Mononuclear cell (primary cell): Measurements from ENCODE around the gene ABCC8. TPM values are rescaled to one million over a fixed set of nuclear protein-coding genes. Genes with fewer than 3 reads are reported as not detected.
"Not testable (repeated sequence)": the region's sequence is repeated elsewhere in the genome, so short reads cannot be mapped to it uniquely, and the experiment has no call there.

Experiments used
- H3K27me3 ChIP-seq: 2 replicates; pipeline ENCODE4 v1.6.0; 2011; ENCODE audit warnings: low read length, control low read depth; ENCODE audit not compliant: insufficient read depth
- H3K4me1 ChIP-seq: 2 replicates; pipeline ENCODE4 v1.5.1; 2011; ENCODE audit warnings: mild to moderate bottlenecking, low read length, control low read depth; ENCODE audit not compliant: insufficient read depth
- H3K4me3 ChIP-seq: 2 replicates; pipeline ENCODE4 v1.5.1; 2011; ENCODE audit warnings: mild to moderate bottlenecking, low read length, moderate library complexity
- H3K9me3 ChIP-seq: 2 replicates; pipeline ENCODE4 v1.5.1; 2011; ENCODE audit warnings: low read depth, mild to moderate bottlenecking, control low read depth, low read length
- total RNA-seq: library from RNA; depleted of rRNA; stranded (reverse); fragments of >200 nt; gene quantifications from one replicate; pipeline ENCODE4 v1.2.3, GENCODE V29; 2012

The ABCC8 gene
- total RNA-seq, 1 donor = under 0.01 TPM

- Histone ChIP-seq H3K27me3 (no peaks in the 10 kb centered on the region), H3K9me3 (no peaks in the 10 kb centered on the region), H3K4me1 (no peaks in the 10 kb centered on the region), H3K4me3 (no peak overlapping the region)
These were observed 37.3 kb downstream of the ABCC8 start for GRCh38 chr11:17439316-17439782.

- Histone ChIP-seq H3K4me3 (no peak overlapping the region), H3K27me3 (no peaks in the 10 kb centered on the region), H3K4me1 (no peaks in the 10 kb centered on the region), H3K9me3 (no peaks in the 10 kb centered on the region)
These were observed 39.3 kb downstream of the ABCC8 start for GRCh38 chr11:17437366-17437765.

DNA sequence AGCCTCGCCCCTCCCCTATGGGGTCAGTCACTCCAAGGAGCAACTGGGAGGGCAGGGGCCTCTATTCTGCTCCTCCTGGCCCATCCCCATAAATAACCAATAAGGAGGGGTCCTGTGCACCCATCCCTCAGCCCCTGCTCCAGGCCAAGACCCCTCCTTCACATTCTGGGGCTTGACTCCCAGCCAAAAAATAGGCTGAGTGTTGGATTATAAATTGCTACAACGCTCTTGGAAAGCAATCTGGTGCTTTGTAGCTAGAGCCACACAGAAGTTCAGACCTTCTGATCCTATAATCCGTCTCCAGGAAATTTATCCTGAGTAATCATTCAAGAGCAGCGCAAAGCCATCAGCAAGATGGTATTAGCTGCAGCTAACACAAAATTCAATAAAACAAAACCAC, 42.5 kb downstream of the ABCC8 start:
- H3K27me3 ChIP-seq = no peaks in the 10 kb centered on the region
- H3K4me1 ChIP-seq = no peaks in the 10 kb centered on the region
- no peak overlapping the region for H3K4me3 ChIP-seq
- H3K9me3 ChIP-seq = no peaks in the 10 kb centered on the region

GRCh38 chr11:17432002-17432401, 44.6 kb downstream of the ABCC8 start:
- Histone ChIP-seq H3K27me3 (no peaks in the 10 kb centered on the region), H3K4me1 (no peaks in the 10 kb centered on the region), H3K4me3 (no peak overlapping the region), H3K9me3 (no peaks in the 10 kb centered on the region)

GRCh38 chr11:17431139-17431538, 45.5 kb downstream of the ABCC8 start:
- Histone ChIP-seq H3K27me3 (no peaks in the 10 kb centered on the region), H3K4me1 (no peaks in the 10 kb centered on the region), H3K9me3 (no peaks in the 10 kb centered on the region)

GRCh38 chr11:17430616-17431015, 46.0 kb downstream of the ABCC8 start:
- no peaks in the 10 kb centered on the region for H3K27me3 ChIP-seq
- no peaks in the 10 kb centered on the region for H3K9me3 ChIP-seq
- H3K4me1 ChIP-seq = no peaks in the 10 kb centered on the region
- no peak overlapping the region for H3K4me3 ChIP-seq

More at GRCh38 chr11:17431139-17431538, 45.5 kb downstream of the ABCC8 start:
- H3K4me3 ChIP-seq = no peak overlapping the region

- H3K4me3 ChIP-seq = no peak overlapping the region
- no peaks in the 10 kb centered on the region for H3K4me1 ChIP-seq
- H3K9me3 ChIP-seq = no peaks in the 10 kb centered on the region
- no peaks in the 10 kb centered on the region for H3K27me3 ChIP-seq
These were observed 47.7 kb downstream of the ABCC8 start for GRCh38 chr11:17428925-17429324.

DNA sequence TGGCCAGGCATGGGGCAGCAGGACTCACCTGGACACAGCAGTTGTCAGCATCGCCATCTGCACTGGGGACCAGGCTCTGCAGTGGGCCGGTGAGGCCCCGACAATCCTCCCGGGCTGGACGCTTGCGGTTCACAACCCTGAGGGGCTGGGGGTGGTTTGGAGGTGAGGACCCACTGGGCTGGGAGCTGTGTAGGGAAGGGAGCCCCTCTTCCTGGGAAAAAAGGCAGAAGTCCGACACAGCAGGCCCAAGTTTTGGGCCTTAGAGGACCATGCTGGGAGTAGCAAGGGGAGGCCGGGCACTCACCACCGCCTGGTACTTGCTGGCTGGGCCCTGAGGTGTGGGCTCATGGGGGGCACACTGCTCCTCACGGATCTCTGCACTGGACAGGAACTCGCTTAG, 48.4 kb downstream of the ABCC8 start:
- Histone ChIP-seq H3K9me3 (no peaks in the 10 kb centered on the region), H3K4me1 (no peaks in the 10 kb centered on the region), H3K4me3 (no peak overlapping the region), H3K27me3 (no peaks in the 10 kb centered on the region)

DNA sequence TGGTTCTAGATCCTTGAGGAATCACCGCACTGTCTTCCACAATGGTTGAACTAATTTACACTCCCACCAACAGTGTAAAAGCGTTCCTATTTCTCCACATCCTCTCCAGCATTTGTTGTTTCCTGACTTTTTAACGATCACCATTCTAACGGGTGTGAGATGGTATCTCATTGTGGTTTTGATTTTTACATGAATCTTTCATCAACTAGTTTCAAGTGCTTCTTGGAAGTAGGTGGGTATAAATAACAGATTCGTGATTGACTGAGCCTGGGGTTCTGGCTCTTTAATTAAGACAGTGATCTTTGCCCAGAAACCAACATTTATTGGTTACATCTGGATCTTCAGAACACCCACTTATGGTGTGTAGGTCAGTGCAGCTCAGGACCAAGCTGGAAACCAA, 50.4 kb downstream of the ABCC8 start:
- not testable (repeated sequence) for H3K4me1 ChIP-seq, H3K9me3 ChIP-seq, H3K27me3 ChIP-seq, H3K4me3 ChIP-seq

GRCh38 chr11:17423533-17424310, 52.9 kb downstream of the ABCC8 start:
- H3K4me1 ChIP-seq = no peaks in the 10 kb centered on the region
- no peak overlapping the region for H3K4me3 ChIP-seq
- no peaks in the 10 kb centered on the region for H3K9me3 ChIP-seq
- no peaks in the 10 kb centered on the region for H3K27me3 ChIP-seq

- no peaks in the 10 kb centered on the region for H3K4me1 ChIP-seq
- H3K27me3 ChIP-seq = peaks cover 2% of the 10 kb centered on the region
- no peaks in the 10 kb centered on the region for H3K9me3 ChIP-seq
- H3K4me3 ChIP-seq = no peak overlapping the region
These were observed 54.9 kb downstream of the ABCC8 start for GRCh38 chr11:17421781-17422180.

DNA sequence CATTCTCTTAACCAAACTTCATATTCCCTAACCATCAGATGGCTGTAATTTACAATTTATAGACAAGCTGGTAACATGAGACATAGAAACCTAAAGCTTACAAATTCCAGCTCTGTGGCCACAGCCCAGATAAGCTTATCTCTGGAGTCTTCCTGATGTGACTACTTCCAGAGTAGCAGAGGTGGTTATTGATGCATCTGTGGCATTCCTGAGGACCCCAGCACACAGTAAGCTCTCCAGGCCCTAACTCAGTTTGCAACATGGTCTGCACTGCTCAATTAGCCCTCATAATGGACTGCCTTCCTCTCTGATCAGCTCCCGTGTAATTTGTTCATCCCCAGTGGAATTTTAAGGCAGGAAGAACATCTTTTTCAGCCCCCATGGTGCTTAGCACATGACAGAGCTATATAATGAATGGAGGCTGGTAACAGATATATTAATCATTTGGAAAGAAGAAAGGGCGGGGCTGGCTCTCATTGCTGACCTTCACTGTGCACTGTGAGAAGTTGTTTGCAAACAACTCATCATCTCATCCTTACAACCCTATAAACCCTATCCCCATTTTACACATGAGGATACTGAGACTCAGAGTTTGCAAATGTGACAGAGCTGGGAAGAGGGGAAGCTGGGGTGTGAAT, 58.1 kb downstream of the ABCC8 start:
- H3K9me3 ChIP-seq = no peaks in the 10 kb centered on the region
- H3K4me3 ChIP-seq = no peak overlapping the region
- peaks cover 2% of the 10 kb centered on the region for H3K27me3 ChIP-seq
- H3K4me1 ChIP-seq = no peaks in the 10 kb centered on the region

DNA sequence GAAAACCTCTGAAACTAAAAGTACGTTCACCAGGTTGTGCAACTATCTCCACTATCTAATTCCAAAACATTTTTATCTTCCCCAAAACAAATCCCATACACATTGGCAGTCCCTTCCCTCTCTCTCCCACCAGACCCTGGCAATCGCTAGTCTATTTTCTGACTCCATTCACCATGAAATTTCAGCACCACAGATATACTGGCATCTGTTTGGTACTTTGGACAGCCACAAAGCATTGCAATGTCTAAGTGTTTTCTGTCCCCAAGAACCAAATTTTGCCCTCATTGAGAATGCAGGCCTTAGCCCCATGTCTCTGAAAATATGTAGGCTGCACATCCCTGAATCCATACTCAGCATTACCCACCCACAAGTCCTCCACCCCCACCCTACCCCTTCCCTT, 60.2 kb downstream of the ABCC8 start:
- H3K27me3 ChIP-seq = peaks cover 2% of the 10 kb centered on the region
- no peak overlapping the region for H3K4me3 ChIP-seq
- no peaks in the 10 kb centered on the region for H3K4me1 ChIP-seq
- H3K9me3 ChIP-seq = no peaks in the 10 kb centered on the region

DNA sequence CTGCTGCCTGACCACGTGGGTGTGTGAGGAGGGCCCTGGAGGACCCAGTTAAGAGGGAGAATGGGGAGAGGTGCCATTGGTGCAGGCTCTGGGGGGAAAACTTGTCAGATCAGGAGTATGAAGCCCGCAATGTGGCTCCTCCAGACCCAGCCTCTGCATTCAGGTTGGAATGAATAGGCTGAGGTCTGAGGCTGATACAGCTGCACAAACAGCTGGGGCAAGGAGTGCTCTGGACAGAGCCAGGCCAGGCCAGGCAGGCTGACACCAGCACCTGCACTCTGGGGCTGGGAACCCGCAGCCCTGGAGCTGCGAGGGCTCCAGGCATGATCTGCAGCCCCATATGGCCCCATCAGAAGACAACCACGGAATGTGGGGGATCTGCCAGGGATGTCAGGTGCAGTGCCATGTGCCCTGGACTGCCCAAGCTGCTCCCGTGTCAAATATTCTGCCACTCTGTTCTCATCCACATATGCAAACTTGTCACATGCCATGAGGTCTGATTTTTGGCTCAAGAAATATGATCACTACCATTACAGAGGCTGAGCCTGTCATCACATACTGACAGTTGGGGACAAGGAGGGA, 61.0 kb downstream of the ABCC8 start:
- H3K4me1 ChIP-seq = no peaks in the 10 kb centered on the region
- no peaks in the 10 kb centered on the region for H3K9me3 ChIP-seq
- H3K27me3 ChIP-seq = peaks cover 2% of the 10 kb centered on the region
- H3K4me3 ChIP-seq = no peak overlapping the region

DNA sequence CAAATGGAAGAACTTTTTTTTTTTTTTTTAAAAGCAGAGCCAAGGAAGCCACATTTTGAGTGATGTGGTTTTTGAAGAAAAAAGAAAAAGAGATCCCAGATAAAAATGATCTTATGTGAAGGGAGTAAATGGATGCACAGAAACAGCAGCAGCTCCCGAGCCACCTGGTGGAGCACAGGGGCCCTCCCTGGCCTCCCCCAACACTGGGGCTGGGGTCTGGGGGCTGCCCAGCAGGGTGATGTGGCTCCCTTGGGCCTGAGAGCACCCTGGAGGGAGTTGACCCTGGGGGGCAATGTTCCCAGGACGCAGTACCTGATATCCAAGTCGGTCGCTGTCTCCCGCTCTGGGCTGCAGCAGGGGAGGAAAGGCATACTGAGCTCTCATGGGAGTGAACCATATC, 61.7 kb downstream of the ABCC8 start:
- Histone ChIP-seq H3K4me1 (no peaks in the 10 kb centered on the region), H3K9me3 (no peaks in the 10 kb centered on the region), H3K27me3 (peaks cover 2% of the 10 kb centered on the region), H3K4me3 (no peak overlapping the region)
